IMR-90 (cell line): ENCODE measurements around the gene ACOX3. TPM values are rescaled to one million over a fixed set of nuclear protein-coding genes. Genes with fewer than 3 reads are reported as not detected.

ENCODE experiments used
- ATAC-seq: fragments of 200-7000 bp; cut with Tn5 transposase; 2 replicates; pipeline ENCODE4 v1.9.1; 2020; ENCODE audit warnings: low read depth, mild to moderate bottlenecking, moderate library complexity
- BruUV-seq: library from RNA; stranded (reverse); fragments of 400-500 nt; replicated peaks from 2 replicates; lab custom pipeline; 2021; lab: Mats Ljungman, UMichigan
- CTCF ChIA-PET: fragments of 300-600 bp; formaldehyde crosslinking; extraction: SDS; loops from one replicate; lab custom pipeline; 2021; ENCODE audit warnings: antibody characterized with exemption; lab: Yijun Ruan, JAX
- POLR2A ChIA-PET: fragments of 300-600 bp; sonication (Branson Sonifier 250); formaldehyde crosslinking; loops from one replicate; lab custom pipeline; 2022; ENCODE audit warnings: antibody characterized with exemption; ENCODE audit not compliant: unreplicated experiment; lab: Charles Lee
- DNase-seq: peaks from one replicate; pipeline ENCODE4 v3.0.0; 2013
- H2AFZ ChIP-seq: replicated peaks from 2 replicates; pipeline ENCODE3; 2013; ENCODE audit warnings: low read length, mild to moderate bottlenecking; ENCODE audit not compliant: poor library complexity
- H2AK5ac ChIP-seq: 2 replicates; pipeline ENCODE4 v1.6.1; 2013; ENCODE audit warnings: low read depth, low read length, inconsistent platforms
- H2AK9ac ChIP-seq: replicated peaks from 2 replicates; pipeline ENCODE3; 2013; ENCODE audit warnings: mild to moderate bottlenecking, low read depth, low read length, moderate library complexity; ENCODE audit not compliant: poor library complexity
- H2BK120ac ChIP-seq: 2 replicates; pipeline ENCODE4 v1.6.1; 2013; ENCODE audit warnings: low read depth, low read length, inconsistent platforms
- H2BK15ac ChIP-seq: 3 replicates; pipeline ENCODE4 v1.6.1; 2013; ENCODE audit warnings: low read depth, low read length, inconsistent platforms
- H2BK20ac ChIP-seq: 2 replicates; pipeline ENCODE4 v1.6.1; 2013; ENCODE audit warnings: low read depth, mild to moderate bottlenecking, inconsistent platforms, low read length, moderate library complexity
- H2BK5ac ChIP-seq: 2 replicates; pipeline ENCODE4 v1.6.1; 2013; ENCODE audit warnings: mild to moderate bottlenecking, low read depth, low read length, inconsistent platforms; ENCODE audit not compliant: poor library complexity, severe bottlenecking
- H3K14ac ChIP-seq: replicated peaks from 2 replicates; pipeline ENCODE4 v1.6.1; 2013; ENCODE audit warnings: low read depth, low read length, inconsistent platforms
- H3K18ac ChIP-seq: 2 replicates; pipeline ENCODE4 v1.6.1; 2013; ENCODE audit warnings: low read depth, low read length, control low read depth
- H3K23ac ChIP-seq: 2 replicates; pipeline ENCODE4 v1.6.1; 2013; ENCODE audit warnings: low read depth, low read length, inconsistent platforms
- H3K27ac ChIP-seq: 2 replicates; pipeline ENCODE4 v1.5.1; 2013; ENCODE audit warnings: mild to moderate bottlenecking, control low read depth, low read length; ENCODE audit not compliant: insufficient read depth
- H3K27me3 ChIP-seq: 2 replicates; pipeline ENCODE4 v1.6.1; 2013; ENCODE audit warnings: low read length; ENCODE audit not compliant: control insufficient read depth, insufficient read depth
- H3K36me3 ChIP-seq: 2 replicates; pipeline ENCODE4 v1.6.1; 2013; ENCODE audit warnings: low read length, mixed read lengths; ENCODE audit not compliant: control insufficient read depth, insufficient read depth
- H3K4ac ChIP-seq: 2 replicates; pipeline ENCODE4 v1.6.1; 2013; ENCODE audit warnings: low read depth, low read length, inconsistent platforms
- H3K4me1 ChIP-seq: 2 replicates; pipeline ENCODE4 v1.6.1; 2013; ENCODE audit warnings: low read length, mixed read lengths; ENCODE audit not compliant: control insufficient read depth, insufficient read depth
- H3K4me2 ChIP-seq: 2 replicates; pipeline ENCODE4 v1.6.1; 2013; ENCODE audit warnings: low read depth, mild to moderate bottlenecking, control low read depth, low read length, moderate library complexity
- H3K4me3 ChIP-seq: 2 replicates; pipeline ENCODE4 v1.5.1; 2013; ENCODE audit warnings: low read depth, mild to moderate bottlenecking, control low read depth, low read length, moderate library complexity; ENCODE audit not compliant: insufficient read depth
- H3K56ac ChIP-seq: 2 replicates; pipeline ENCODE4 v1.6.1; 2013; ENCODE audit warnings: low read length, inconsistent platforms; ENCODE audit not compliant: insufficient read depth; ENCODE audit errors: extremely low read depth
- H3K79me1 ChIP-seq, 2 experiments: 2 replicates each; pipeline ENCODE4 v1.6.1; 2013; ENCODE audit warnings: low read length in 2 of 2, inconsistent platforms in 1 of 2, low read depth in 1 of 2
- H3K9ac ChIP-seq: 2 replicates; pipeline ENCODE4 v1.6.1; 2013; ENCODE audit warnings: low read depth, low read length, control low read depth
- H3K9me1 ChIP-seq: 2 replicates; pipeline ENCODE4 v1.6.1; 2013; ENCODE audit warnings: low read length, inconsistent platforms; ENCODE audit not compliant: insufficient read depth
- H3K9me3 ChIP-seq: 2 replicates; pipeline ENCODE4 v1.6.1; 2013; ENCODE audit warnings: low read length; ENCODE audit not compliant: control insufficient read depth, insufficient read depth
- H4K20me1 ChIP-seq: 2 replicates; pipeline ENCODE4 v1.6.1; 2013; ENCODE audit warnings: low read length, inconsistent platforms; ENCODE audit not compliant: insufficient read depth
- H4K5ac ChIP-seq: 2 replicates; pipeline ENCODE4 v1.6.1; 2013; ENCODE audit warnings: mild to moderate bottlenecking, low read depth, low read length, control low read depth
- H4K8ac ChIP-seq, 2 experiments: 2 replicates each; pipeline ENCODE4 v1.6.1; 2013; ENCODE audit warnings: low read depth in 2 of 2, low read length in 2 of 2, control low read depth in 1 of 2, inconsistent platforms in 1 of 2
- H4K91ac ChIP-seq: 2 replicates; pipeline ENCODE4 v1.6.1; 2013; ENCODE audit warnings: low read depth, low read length, inconsistent platforms; ENCODE audit not compliant: insufficient read depth
- BHLHE40 ChIP-seq: fragments of 150-350 bp; IDR thresholded peaks from 2 replicates; pipeline ENCODE4 v1.6.1; 2016; ENCODE audit warnings: mild to moderate bottlenecking, low read depth, low read length
- CEBPB ChIP-seq: IDR thresholded peaks from 2 replicates; pipeline ENCODE4 v1.6.1; 2012; ENCODE audit warnings: low read depth, low read length, improper control_type of control experiment
- CHD1 ChIP-seq: IDR thresholded peaks from 2 replicates; pipeline ENCODE4 v1.6.1; 2012; ENCODE audit warnings: low read depth, low read length, improper control_type of control experiment
- ELK1 ChIP-seq: fragments of 150-350 bp; IDR thresholded peaks from 2 replicates; pipeline ENCODE4 v1.6.1; 2016; ENCODE audit warnings: low read depth, mild to moderate bottlenecking, low read length, moderate library complexity, borderline replicate concordance
- FOS ChIP-seq: fragments of 150-350 bp; IDR thresholded peaks from 2 replicates; pipeline ENCODE4 v1.6.1; 2016; ENCODE audit warnings: low read depth, low read length
- MAFK ChIP-seq: IDR thresholded peaks from 2 replicates; pipeline ENCODE4 v1.6.1; 2012; ENCODE audit warnings: low read depth, low read length, improper control_type of control experiment
- MAZ ChIP-seq: IDR thresholded peaks from 2 replicates; pipeline ENCODE4 v1.6.1; 2012; ENCODE audit warnings: low read depth, mild to moderate bottlenecking, low read length, improper control_type of control experiment, moderate library complexity, borderline replicate concordance
- MXI1 ChIP-seq: IDR thresholded peaks from 2 replicates; pipeline ENCODE4 v1.6.1; 2012; ENCODE audit warnings: low read depth, mild to moderate bottlenecking, low read length, moderate library complexity, borderline replicate concordance
- NFE2L2 ChIP-seq: fragments of 150-350 bp; IDR thresholded peaks from 2 replicates; pipeline ENCODE4 v1.6.1; 2016; ENCODE audit warnings: low read depth, mild to moderate bottlenecking, low read length
- POLR2A ChIP-seq: IDR thresholded peaks from 2 replicates; pipeline ENCODE4 v1.6.1; 2012; ENCODE audit warnings: mild to moderate bottlenecking, low read depth, low read length
- RAD21 ChIP-seq: IDR thresholded peaks from 2 replicates; pipeline ENCODE4 v1.6.1; 2012; ENCODE audit warnings: low read length, improper control_type of control experiment
- RCOR1 ChIP-seq: IDR thresholded peaks from 2 replicates; pipeline ENCODE4 v1.6.1; 2012; ENCODE audit warnings: mild to moderate bottlenecking, low read length, improper control_type of control experiment; ENCODE audit not compliant: insufficient replicate concordance
- RFX5 ChIP-seq: IDR thresholded peaks from 2 replicates; pipeline ENCODE4 v1.8.0; 2012; ENCODE audit warnings: low read depth, mild to moderate bottlenecking, low read length, moderate library complexity
- SMC3 ChIP-seq: fragments of 150-350 bp; IDR thresholded peaks from 2 replicates; pipeline ENCODE4 v1.6.1; 2016; ENCODE audit warnings: low read depth, mild to moderate bottlenecking, antibody characterized with exemption, low read length, moderate library complexity
- USF2 ChIP-seq: fragments of 150-350 bp; IDR thresholded peaks from 2 replicates; pipeline ENCODE4 v1.6.1; 2017; ENCODE audit warnings: mild to moderate bottlenecking, antibody characterized with exemption, low read length, low read depth
- WGBS, 2 experiments: methylation state at CpG; one replicate each; pipeline versions ENCODE4 v1.1.5 to v1.1.7; 2013; ENCODE audit warnings: missing lambda C conversion rate in 2 of 2; ENCODE audit not compliant: insufficient read length in 1 of 2; ENCODE audit errors: extremely low coverage in 2 of 2; 5-methylcytosine and 5-hydroxymethylcytosine counted together
- dilution Hi-C: fragments of 300-500 bp; cut with HindIII; formaldehyde crosslinking; loops from one replicate; pipeline ENCODE4 v1.14.3; 2018; ENCODE audit warnings: low sequenced_read_pairs; ENCODE audit not compliant: unreplicated experiment
- in situ Hi-C: fragments of 300-500 bp; cut with MboI; formaldehyde crosslinking; loops from 3 replicates; pipeline ENCODE4 v1.14.3; 2019; ENCODE audit warnings: low sequenced_read_pairs, inconsistent platforms, mixed read lengths
- intact Hi-C: fragments of 100-400 bp; cut with micrococcal nuclease; formaldehyde crosslinking; loops from 2 replicates; pipeline ENCODE4 v1.10.0; 2022
- polyA plus RNA-seq, 3 experiments: library from polyadenylated mRNA; depleted of rRNA; stranded (reverse); fragments of >200 nt; gene quantifications; 2 replicates each; pipeline ENCODE4 v1.2.3, GENCODE V29; 2012; ENCODE audit warnings: low replicate concordance in 1 of 3
- total RNA-seq: library from RNA; depleted of rRNA; stranded (reverse); fragments of >200 nt; gene quantifications from 2 replicates; pipeline ENCODE4 v1.2.3, GENCODE V29; 2012
- TF ChIP-seq, protein P1 (sequence below): conservative IDR thresholded peaks from 2 replicates; pipeline ENCODE4 v1.5.1; 2012; ENCODE audit warnings: mild to moderate bottlenecking, low read depth, low read length, improper control_type of control experiment

The ACOX3 gene
- total and polyA plus RNA-seq, 2 of the 4 experiments (the other 2 are of a cell fraction) = 15.2 to 25.8 TPM

DNA sequence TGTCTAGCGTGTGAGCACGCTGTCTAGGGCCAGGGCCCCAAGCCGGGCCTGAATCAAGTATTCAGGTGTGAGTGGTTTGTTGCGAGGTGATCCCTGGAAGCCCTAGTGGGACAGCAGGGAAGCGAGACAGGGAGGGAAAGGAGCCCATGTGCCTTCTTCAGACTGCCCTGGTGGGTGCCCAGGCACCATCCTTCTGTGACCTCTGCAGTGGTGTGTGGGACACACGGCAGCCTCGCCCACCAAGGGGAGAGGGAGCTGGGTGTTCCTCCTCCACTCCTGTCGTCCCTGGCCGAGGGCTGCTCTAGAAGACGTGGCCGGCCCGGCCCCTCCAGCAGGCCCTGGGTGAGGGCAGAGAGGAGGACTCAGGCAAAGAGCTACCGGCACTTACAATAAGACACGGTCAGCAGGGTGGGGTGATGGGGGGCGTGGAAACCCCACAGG is 123.6 kb downstream of the ACOX3 start:
- no peak overlapping the region for H3K27ac ChIP-seq
- intact Hi-C loops = loop anchor here (1.0 kb wide), 1 partner anchor 73 kb away; no protein-coding TSS in a partner anchor
- H4K5ac ChIP-seq = no peak overlapping the region
- no peak for ATAC-seq
- BruUV-seq = no TSS peak
- H3K56ac ChIP-seq = no peak overlapping the region
- TF ChIP-seq CHD1 = no peak
- TF ChIP-seq MAFK = no peak
- no peak for TF ChIP-seq SMC3
- TF ChIP-seq BHLHE40 = no peak
- TF ChIP-seq CEBPB = no peak
- no peak for TF ChIP-seq USF2
- TF ChIP-seq RCOR1 = no peak
- no peak for TF ChIP-seq POLR2A
- no peak for TF ChIP-seq MXI1
- no peak for TF ChIP-seq RAD21
- TF ChIP-seq RFX5 = no peak
- no peak for TF ChIP-seq FOS
- TF ChIP-seq ELK1 = no peak
- no peak for TF ChIP-seq NFE2L2
- no peak for TF ChIP-seq MAZ
- TF ChIP-seq, protein P1, sequence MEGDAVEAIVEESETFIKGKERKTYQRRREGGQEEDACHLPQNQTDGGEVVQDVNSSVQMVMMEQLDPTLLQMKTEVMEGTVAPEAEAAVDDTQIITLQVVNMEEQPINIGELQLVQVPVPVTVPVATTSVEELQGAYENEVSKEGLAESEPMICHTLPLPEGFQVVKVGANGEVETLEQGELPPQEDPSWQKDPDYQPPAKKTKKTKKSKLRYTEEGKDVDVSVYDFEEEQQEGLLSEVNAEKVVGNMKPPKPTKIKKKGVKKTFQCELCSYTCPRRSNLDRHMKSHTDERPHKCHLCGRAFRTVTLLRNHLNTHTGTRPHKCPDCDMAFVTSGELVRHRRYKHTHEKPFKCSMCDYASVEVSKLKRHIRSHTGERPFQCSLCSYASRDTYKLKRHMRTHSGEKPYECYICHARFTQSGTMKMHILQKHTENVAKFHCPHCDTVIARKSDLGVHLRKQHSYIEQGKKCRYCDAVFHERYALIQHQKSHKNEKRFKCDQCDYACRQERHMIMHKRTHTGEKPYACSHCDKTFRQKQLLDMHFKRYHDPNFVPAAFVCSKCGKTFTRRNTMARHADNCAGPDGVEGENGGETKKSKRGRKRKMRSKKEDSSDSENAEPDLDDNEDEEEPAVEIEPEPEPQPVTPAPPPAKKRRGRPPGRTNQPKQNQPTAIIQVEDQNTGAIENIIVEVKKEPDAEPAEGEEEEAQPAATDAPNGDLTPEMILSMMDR = no peak
- H3K18ac ChIP-seq = no peak overlapping the region; the same call in 1 of the 2 replicates
- no peak overlapping the region for H3K23ac ChIP-seq
- H3K79me1 ChIP-seq = no peaks in the 10 kb centered on the region
- H3K4me2 ChIP-seq = no peak overlapping the region
- H3K9me1 ChIP-seq = peaks cover 9% of the 10 kb centered on the region
- peak overlapping the region; percentile 31 for H3K4ac ChIP-seq
- H3K4me3 ChIP-seq = no peak overlapping the region
- H2BK15ac ChIP-seq = no peak overlapping the region
- H2BK20ac ChIP-seq = peak overlapping the region; percentile 44; the same call in 1 of the 2 replicates
- peak overlapping the region; percentile 42 for H2BK120ac ChIP-seq
- POLR2A ChIA-PET = no interaction called here
- dilution Hi-C loops = no loop called here
- in situ Hi-C loops = no loop called here
- H3K9ac ChIP-seq = no peak overlapping the region
- peak overlapping the region; percentile 52 for H4K91ac ChIP-seq
- 90% methylated on average over 7 of the region's 15 CpGs; no CpG with 5 or more reads in 1 of the 2 experiments for WGBS, 2 experiments
- H2AFZ ChIP-seq = peak overlapping the region; percentile 45
- no peak overlapping the region for H2BK5ac ChIP-seq
- peaks cover 14% of the 10 kb centered on the region for H3K4me1 ChIP-seq
- no peak overlapping the region; a peak in 1 of 4 replicates for H4K8ac ChIP-seq
- H3K14ac ChIP-seq = 0 out of 2 replicates have a peak overlapping the region, but pooled peaks have one; percentile 6
- no peaks in the 10 kb centered on the region for H3K27me3 ChIP-seq
- peaks cover 5% of the 10 kb centered on the region for H3K9me3 ChIP-seq
- CTCF ChIA-PET = no interaction called here
- DNase-seq = no peak
- no peaks in the 10 kb centered on the region for H4K20me1 ChIP-seq
- no peaks in the 10 kb centered on the region for H3K36me3 ChIP-seq
- H2AK5ac ChIP-seq = peak overlapping the region; percentile 84
- no peak overlapping the region for H2AK9ac ChIP-seq
